ENCODE results near the gene KRT8.

KRT8 gene

GRCh38 chr12:52949413-52950331, 44.8 kb upstream of the KRT8 start:
- H3K4me3 ChIP-seq (ENCODE audit: control insufficient read depth, low read depth, low read length), result peak overlapping the region; percentile 37
- DNase-seq (ENCODE audit: low read depth), result peak; percentile 68
- TF ChIP-seq, protein P1, sequence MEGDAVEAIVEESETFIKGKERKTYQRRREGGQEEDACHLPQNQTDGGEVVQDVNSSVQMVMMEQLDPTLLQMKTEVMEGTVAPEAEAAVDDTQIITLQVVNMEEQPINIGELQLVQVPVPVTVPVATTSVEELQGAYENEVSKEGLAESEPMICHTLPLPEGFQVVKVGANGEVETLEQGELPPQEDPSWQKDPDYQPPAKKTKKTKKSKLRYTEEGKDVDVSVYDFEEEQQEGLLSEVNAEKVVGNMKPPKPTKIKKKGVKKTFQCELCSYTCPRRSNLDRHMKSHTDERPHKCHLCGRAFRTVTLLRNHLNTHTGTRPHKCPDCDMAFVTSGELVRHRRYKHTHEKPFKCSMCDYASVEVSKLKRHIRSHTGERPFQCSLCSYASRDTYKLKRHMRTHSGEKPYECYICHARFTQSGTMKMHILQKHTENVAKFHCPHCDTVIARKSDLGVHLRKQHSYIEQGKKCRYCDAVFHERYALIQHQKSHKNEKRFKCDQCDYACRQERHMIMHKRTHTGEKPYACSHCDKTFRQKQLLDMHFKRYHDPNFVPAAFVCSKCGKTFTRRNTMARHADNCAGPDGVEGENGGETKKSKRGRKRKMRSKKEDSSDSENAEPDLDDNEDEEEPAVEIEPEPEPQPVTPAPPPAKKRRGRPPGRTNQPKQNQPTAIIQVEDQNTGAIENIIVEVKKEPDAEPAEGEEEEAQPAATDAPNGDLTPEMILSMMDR (conservative IDR thresholded peaks at IDR 0.05; ENCODE audit: control insufficient read depth, insufficient read depth, low read depth, low read length), result no peak

DNA sequence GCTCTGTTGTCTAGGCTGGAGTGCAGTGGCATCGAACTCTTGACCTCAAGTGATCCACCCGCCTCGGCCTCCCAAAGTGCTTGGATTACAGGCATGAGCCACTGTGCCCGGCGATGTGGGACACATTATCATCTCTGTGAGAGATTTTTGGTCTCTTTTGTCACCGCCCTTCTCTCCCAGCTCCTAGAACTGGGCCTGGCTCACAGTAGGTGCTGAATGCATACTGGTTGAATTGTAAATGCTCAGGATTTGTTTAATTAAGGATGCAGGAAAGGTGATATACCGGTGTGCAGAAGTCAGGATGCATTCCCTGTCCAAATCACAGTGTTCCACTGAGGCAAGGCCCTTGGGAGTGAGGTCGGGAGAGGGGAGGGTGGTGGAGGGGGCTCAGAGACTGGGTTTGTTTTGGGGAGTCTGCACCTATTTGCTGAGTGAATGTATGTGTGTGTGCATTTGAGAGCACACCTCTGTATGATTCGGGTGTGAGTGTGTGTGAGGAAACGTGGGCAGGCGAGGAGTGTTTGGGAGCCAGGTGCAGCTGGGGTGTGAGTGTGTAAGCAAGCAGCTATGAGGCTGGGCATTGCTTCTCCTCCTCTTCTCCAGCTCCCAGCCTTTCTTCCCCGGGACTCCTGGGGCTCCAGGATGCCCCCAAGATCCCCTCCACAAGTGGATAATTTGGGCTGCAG, 43.0 kb upstream of the KRT8 start:
- no peak overlapping the region for H3K4me3 ChIP-seq (ENCODE audit: control insufficient read depth, low read depth, low read length)
- TF ChIP-seq, protein P1 (conservative IDR thresholded peaks at IDR 0.05; ENCODE audit: control insufficient read depth, insufficient read depth, low read depth, low read length), result no peak
- DNase-seq (ENCODE audit: low read depth), result no peak

DNA sequence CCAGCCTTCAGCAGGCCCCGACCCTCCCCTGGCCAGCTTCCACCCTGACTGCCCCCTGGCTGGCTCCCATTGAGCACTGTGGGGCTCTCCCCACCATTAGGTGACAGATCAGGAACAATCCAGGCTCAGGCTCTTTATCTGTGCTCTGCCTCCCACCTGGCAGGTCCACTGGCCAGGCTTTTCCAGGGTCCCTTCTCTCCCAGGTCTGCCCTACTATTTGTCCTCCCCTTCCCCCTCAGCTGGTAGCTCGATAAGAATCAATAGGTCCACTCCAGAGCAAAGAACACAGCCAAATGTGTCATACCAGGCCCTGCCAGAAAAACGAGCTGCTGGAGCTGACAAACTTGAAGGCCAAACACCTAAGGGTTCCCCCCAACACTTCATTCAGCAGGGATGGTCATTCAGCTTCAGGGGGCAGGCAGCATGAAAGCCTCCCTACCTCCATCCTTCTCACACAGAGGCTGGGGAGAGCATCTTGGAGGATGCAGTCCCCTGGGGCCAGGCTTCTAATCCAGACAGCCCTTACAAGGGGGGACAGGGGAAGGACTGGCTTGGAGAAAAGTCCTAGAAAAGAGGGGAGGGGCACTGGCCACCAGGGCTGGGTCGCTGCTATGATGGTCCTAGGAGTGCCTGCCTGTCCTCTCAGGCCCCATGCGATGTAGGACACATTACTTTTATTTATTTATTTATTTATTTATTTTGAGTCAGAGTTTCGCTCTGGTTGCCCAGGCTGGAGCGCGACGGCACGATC, 42.1 kb upstream of the KRT8 start:
- no peak for DNase-seq (ENCODE audit: low read depth)
- no peak overlapping the region for H3K4me3 ChIP-seq (ENCODE audit: control insufficient read depth, low read depth, low read length)
- TF ChIP-seq, protein P1 (conservative IDR thresholded peaks at IDR 0.05; ENCODE audit: control insufficient read depth, insufficient read depth, low read depth, low read length), result no peak

- TF ChIP-seq, protein P1 (conservative IDR thresholded peaks at IDR 0.05; ENCODE audit: control insufficient read depth, insufficient read depth, low read depth, low read length), result no peak
- no peak for DNase-seq (ENCODE audit: low read depth)
- no peak overlapping the region for H3K4me3 ChIP-seq (ENCODE audit: control insufficient read depth, low read depth, low read length)
These were observed 41.5 kb upstream of the KRT8 start for GRCh38 chr12:52946334-52946733.

DNA sequence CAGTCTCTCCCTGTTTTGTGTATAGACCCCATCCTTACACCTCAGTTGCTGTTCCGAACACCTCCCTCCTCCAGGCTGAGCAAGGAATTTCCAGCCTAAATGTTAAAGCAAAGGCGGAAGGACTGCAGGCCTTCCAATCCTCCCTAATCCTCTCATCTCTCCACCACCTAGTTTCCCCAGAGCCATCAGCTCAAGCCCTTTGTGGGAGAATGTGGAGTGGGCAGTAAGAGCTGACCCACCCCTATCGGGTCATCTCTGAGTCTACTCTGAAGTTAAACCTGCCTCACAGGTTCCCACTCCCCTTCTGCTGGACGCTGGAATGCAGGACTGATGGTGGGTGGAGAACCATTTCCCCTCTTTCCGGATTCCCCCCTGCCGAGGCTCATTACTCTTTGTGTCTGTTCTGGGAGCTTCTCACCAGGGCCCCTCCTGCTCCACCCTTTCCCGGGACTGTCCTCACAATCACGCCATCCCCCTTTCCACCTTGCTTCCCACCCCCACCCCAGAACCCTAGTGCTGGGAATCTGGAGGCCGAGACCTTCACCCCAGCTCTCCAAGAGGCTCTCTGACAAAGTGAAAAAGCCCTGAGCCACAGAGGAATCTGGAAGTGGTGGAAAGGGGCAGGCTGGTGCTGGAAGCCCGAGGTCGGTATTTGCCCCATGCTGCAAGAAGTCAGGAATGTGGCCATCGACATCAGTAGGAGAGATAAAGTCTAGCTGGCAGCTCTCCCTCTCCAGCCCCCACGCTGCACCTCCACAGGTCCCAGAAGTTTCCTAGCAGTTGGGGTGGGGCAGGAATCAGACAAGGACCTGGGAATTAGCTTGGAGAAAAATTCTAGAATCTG, 40.7 kb upstream of the KRT8 start:
- TF ChIP-seq, protein P1 (conservative IDR thresholded peaks at IDR 0.05; ENCODE audit: control insufficient read depth, insufficient read depth, low read depth, low read length), result no peak
- H3K4me3 ChIP-seq (ENCODE audit: control insufficient read depth, low read depth, low read length), result no peak overlapping the region
- DNase-seq (ENCODE audit: low read depth), result no peak

All from fibroblast of mammary gland (primary cell).